GM04504 (cell line): Measurements from ENCODE around the gene EML1.
A peak's percentile ranks its signal among the peaks of the same experiment; 100 is the strongest.

Experiments used
- DNase-seq: peaks from one replicate; pipeline ENCODE4 v3.0.0-alpha.2; 2012; ENCODE audit warnings: low read depth

EML1 gene

GRCh38 chr14:99904506-99904905 lies 111.3 kb downstream of the EML1 start:
- DNase-seq: no peak

GRCh38 chr14:99905121-99905520 lies 111.9 kb downstream of the EML1 start:
- no peak for DNase-seq

- DNase-seq: no peak
Measured at GRCh38 chr14:99907761-99908652, 114.8 kb downstream of the EML1 start.

DNA sequence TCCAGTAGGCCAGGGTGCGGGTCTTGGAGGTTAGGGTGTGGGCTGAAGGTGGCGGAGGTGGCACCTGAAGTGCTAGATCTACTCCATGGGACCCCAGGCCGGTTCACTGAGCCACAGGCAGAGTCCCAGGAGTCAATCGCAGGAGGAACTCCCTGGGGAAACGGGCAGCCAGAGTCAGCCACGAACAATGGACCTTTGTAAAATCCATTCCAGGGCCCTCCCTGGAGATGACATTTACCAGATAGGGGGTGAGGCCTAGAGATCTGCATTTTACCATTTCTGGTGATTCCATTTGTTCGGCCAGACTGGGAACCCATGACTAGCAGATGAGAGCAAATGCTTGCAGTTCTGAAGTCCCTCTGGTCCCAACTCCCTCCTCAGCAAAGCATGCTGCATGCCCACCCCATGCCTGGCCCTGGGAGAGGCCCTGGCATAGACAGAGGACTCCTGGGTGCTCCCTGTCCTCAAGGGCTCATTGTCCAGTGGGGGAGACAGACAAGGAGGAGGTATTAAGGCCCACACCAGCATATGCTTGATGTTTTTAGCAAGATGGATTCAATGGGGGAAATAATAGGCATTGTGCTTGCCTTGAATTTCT lies 115.5 kb downstream of the EML1 start:
- DNase-seq: no peak

DNA sequence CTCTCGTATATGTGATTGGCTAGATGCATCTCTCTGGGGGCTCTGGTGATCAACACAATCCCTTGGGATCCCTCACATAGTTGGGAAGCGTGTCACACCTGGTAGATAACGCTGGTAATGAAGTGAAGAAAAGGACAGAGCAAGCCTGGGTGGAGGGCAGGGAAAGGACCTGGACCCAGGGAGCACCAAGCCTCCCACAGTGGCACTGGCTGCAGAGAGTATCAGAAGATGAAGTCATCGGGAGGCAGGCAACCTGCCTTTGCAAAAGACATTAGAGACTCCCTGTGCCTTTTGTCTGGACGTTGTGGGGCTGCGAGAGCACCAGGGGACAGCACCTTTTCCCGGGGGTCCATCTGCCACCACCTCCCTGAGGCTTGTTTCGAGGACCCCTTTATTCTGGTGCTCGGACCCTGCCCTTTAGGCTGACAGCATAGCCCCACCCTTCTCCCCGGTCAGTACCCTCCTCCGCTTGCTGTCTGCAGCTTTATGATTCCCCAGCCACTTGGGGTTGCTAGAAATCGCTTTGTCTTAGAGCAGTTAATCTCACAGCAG lies 116.4 kb downstream of the EML1 start:
- DNase-seq: no peak

DNA sequence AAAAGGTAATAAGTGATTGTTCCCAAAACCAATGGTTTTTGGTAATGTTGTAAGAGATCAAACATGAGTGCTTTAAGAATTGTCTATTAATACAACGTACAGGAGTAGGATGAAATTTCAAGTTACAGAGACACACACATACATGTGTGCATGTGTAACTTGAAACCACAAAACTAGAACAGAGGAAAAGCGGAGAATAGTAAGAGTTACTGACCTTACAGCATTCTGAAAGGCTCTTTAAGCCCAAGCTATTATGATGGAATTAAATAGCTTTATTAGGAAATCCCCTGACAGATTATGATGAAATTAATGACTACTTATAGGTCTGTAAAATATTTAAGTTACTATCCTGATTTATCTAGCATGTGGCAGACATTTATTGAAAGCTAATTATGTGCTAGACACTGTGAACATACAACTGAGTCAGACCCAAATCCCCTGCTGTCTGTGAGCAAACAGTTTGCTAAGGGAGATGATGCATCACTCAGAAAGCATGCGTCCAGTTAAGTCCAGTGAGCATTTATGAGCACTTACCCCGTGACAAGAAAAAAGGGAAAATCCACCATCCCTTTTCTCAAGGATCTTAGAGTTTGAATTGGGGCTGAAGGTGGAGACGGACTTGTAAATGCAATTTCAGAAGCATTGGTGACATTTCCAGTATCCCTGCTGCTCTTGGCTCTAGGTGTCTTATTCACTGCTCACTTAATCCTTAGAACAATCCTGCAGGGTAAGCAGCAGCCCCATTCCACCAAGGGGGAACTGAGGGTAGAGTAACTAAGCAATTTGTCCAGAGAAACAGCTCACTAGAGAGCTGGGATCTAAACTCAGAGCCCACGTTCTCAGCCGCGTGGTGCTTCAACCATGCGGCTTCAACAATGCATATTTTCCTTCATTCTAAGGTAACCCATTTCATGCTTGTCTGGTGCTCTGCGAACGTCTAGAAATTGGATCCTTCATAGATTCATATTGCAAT lies 117.4 kb downstream of the EML1 start:
- peak; percentile 81 for DNase-seq

DNA sequence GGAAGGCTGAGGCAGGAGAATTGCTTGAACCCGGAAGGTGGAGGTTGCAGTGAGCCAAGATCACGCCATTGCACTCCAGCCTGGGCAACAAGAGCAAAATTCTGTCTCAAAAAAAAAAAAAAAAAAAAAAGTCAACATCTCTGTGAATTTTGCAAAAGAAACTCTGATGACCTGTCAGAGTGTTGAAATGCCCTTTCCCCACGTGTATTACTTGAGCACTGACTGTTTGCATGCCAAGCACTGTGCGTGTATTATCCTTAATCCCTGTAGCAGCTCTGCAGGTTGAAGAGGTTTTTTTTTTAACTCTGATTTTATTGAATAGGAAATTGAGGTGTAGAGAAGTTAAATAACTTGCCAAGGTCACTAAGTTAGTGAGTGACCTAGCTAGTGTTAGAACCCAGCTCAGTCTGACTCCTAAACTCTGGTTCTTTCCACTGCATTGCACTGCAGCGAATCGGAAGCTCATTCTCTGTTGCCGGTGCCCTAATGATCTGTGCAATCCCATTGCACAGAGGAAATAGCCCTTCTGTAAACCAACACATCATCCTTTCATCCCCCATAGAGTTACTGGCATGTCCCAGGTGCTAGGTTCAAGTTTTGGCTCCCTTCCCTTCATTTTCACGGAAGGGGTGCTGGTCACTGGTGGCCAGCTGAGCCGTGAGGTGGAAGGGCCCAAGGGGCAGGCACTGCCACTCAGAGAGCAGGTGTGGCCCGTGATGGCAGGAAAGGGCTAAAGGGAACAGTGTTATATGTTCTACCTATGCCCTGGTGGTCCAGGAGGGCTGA lies 122.3 kb downstream of the EML1 start:
- no peak for DNase-seq

DNA sequence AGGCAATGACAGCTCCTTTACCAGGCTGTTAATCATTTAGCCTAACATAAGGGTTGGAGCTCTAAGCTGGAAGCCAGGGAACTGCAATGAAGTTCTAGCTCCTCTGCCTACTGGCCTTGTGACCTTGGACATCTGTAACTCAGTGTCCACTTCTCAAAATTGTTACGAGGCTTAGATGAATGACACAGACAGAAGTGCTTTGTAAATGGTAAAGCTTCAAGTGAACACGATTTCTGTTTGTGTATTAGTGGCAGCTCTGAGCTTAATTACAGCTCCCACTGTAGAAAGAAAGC lies 122.8 kb downstream of the EML1 start:
- no peak for DNase-seq

DNA sequence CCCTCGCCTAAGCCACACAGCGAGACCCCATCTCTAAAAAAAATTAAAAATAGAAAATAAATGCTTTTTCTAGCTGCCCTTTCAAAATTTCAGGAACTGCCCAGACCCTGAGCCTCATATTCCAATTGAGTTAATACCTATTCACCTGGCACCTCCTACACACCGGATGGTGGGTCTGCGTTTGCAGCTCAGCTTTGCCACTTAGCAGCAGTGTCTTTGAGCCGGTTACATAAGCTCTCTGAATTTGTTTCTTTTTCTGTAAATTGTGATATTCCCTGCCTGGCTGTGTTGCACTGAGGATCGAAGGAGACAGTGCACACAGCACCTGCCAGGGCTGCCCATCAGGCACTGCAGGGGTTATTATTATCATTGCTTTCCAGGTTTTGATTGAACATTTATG lies 125.6 kb downstream of the EML1 start:
- no peak for DNase-seq

GRCh38 chr14:99921425-99921824 lies 128.2 kb downstream of the EML1 start:
- DNase-seq: no peak

DNA sequence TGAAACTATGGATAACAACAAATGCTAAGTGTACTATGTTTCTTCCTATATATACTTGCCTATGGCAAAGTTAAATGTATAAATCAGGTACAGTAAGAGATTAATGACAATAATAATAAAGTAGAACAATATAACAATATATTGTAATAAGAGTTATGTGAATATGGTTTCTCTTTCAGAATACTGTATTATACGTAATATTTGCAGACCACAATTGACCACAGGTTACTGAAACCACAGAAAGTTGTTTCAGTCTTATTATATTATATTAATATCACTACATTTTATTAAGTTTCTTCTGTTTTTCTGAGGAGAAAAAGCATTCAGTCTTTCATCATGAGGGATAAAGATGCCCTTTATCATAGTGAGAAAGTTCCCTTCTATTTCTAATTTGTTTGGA lies 131.2 kb downstream of the EML1 start:
- DNase-seq: no peak

GRCh38 chr14:99925471-99925870 lies 132.3 kb downstream of the EML1 start:
- DNase-seq: no peak

GRCh38 chr14:99928963-99929362 lies 135.8 kb downstream of the EML1 start:
- DNase-seq: no peak

- no peak for DNase-seq
Measured at GRCh38 chr14:99929601-99930000, 136.4 kb downstream of the EML1 start.

GRCh38 chr14:99930420-99931274 lies 137.4 kb downstream of the EML1 start:
- no peak for DNase-seq

- DNase-seq: no peak
Measured at GRCh38 chr14:99931308-99931707, 138.1 kb downstream of the EML1 start.

GRCh38 chr14:99936056-99936455 lies 142.8 kb downstream of the EML1 start:
- no peak for DNase-seq

GRCh38 chr14:99936738-99937474 lies 143.7 kb downstream of the EML1 start:
- DNase-seq: no peak

- no peak for DNase-seq
Measured at GRCh38 chr14:99937475-99938244, 144.4 kb downstream of the EML1 start.
